Brain microvascular endothelial cell (primary cell): ENCODE data around the gene SDK2.
A peak's percentile ranks its signal among the peaks of the same experiment; 100 is the strongest.

Source experiments
- DNase-seq: peaks from one replicate; pipeline ENCODE4 v3.0.0-alpha.2; 2020
- H3K27ac ChIP-seq: fragments of 250-450 bp; sonication (Bioruptor Pico); 2 replicates; pipeline ENCODE4 v1.5.1; 2020; ENCODE audit warnings: mild to moderate bottlenecking, moderate library complexity
- H3K27me3 ChIP-seq: fragments of 250-450 bp; sonication (Bioruptor Pico); replicated peaks from 2 replicates; pipeline ENCODE4 v1.5.1; 2020; ENCODE audit warnings: mild to moderate bottlenecking
- H3K36me3 ChIP-seq: fragments of 250-450 bp; sonication (Bioruptor Pico); replicated peaks from 2 replicates; pipeline ENCODE4 v1.5.1; 2020; ENCODE audit warnings: mild to moderate bottlenecking
- H3K4me3 ChIP-seq: 2 replicates; pipeline ENCODE4 v1.5.1; 2011; ENCODE audit warnings: low read depth, mild to moderate bottlenecking, control low read depth, low read length, moderate library complexity
- CTCF ChIP-seq: IDR thresholded peaks from 2 replicates; pipeline ENCODE4 v1.5.1; 2011; ENCODE audit warnings: low read depth, mild to moderate bottlenecking, moderate library complexity, low read length, control low read depth, inconsistent platforms; ENCODE audit errors: missing control alignments
- in situ Hi-C: cut with HindIII; loops from 2 replicates; pipeline ENCODE4 v1.10.0; 2017; ENCODE audit warnings: low sequenced_read_pairs, low pct_ligation_motif_present

The SDK2 gene

GRCh38 chr17:73340093-73340596 lies 304.1 kb downstream of the SDK2 start:
- DNase-seq, result peak; percentile 90
- no peaks in the 10 kb centered on the region for H3K36me3 ChIP-seq
- TF ChIP-seq CTCF, result peak; percentile 61
- no peaks in the 10 kb centered on the region for H3K27me3 ChIP-seq
- peak overlapping the region; percentile 81 for H3K27ac ChIP-seq
- H3K4me3 ChIP-seq, result no peak overlapping the region
- in situ Hi-C loops, result no loop called here

- in situ Hi-C loops, result no loop called here
- H3K36me3 ChIP-seq, result no peaks in the 10 kb centered on the region
- H3K4me3 ChIP-seq, result no peak overlapping the region
- TF ChIP-seq CTCF, result no peak
- peak overlapping the region; percentile 65 for H3K27ac ChIP-seq
- no peaks in the 10 kb centered on the region for H3K27me3 ChIP-seq
- DNase-seq, result no peak
Measured at GRCh38 chr17:73338566-73339197, 305.6 kb downstream of the SDK2 start.

DNA sequence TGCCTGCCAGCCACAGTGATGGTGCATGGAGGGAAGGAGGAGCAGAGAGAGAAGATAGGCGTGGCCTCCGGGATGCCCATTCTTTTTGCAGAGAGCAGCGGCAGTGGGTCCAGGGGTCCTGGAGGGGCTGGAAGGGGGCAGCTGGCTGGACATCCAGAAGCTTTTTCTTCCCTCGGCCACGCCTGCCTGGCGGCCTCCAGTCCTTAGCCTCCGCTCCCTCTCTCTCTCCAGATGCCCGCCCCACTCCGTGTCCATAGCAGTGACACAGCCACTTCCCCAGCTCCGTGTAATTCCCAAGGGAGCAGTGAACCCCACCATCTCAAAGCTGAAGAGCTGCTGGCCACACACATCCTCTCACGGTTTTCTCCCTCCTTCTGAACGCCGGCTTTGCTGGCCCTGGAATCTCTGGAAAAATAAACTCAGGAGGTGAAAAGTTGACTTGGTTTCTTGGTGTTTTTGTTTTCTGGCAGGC lies 306.2 kb downstream of the SDK2 start:
- in situ Hi-C loops, result no loop called here
- no peak for TF ChIP-seq CTCF
- Histone ChIP-seq H3K4me3 (peak overlapping the region; percentile 30), H3K36me3 (no peaks in the 10 kb centered on the region), H3K27ac (peak overlapping the region; percentile 65), H3K27me3 (no peaks in the 10 kb centered on the region)
- peak; percentile 49 for DNase-seq

DNA sequence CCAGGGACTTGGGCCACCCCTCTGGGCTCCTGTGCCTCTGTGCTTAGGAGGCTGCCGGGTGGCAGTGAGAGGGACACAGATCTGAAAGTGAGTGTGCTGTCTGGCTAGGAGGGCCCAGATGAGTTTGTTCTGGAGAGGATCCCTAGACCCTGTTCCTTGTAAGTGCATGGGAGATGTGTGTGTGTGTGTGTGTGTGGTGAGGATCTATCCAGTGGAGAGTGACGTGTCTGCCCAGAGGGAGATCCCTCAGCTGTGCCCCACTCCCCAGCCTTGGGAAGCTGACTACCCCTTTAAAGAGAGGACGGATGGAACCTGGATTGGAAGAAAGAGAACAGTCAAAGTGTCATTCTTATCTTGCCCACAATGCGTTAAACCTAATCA lies 306.9 kb downstream of the SDK2 start:
- no peak for DNase-seq
- no peak overlapping the region for H3K4me3 ChIP-seq
- no peak overlapping the region for H3K27ac ChIP-seq
- no peaks in the 10 kb centered on the region for H3K27me3 ChIP-seq
- in situ Hi-C loops, result no loop called here
- no peak for TF ChIP-seq CTCF
- H3K36me3 ChIP-seq, result no peaks in the 10 kb centered on the region

DNA sequence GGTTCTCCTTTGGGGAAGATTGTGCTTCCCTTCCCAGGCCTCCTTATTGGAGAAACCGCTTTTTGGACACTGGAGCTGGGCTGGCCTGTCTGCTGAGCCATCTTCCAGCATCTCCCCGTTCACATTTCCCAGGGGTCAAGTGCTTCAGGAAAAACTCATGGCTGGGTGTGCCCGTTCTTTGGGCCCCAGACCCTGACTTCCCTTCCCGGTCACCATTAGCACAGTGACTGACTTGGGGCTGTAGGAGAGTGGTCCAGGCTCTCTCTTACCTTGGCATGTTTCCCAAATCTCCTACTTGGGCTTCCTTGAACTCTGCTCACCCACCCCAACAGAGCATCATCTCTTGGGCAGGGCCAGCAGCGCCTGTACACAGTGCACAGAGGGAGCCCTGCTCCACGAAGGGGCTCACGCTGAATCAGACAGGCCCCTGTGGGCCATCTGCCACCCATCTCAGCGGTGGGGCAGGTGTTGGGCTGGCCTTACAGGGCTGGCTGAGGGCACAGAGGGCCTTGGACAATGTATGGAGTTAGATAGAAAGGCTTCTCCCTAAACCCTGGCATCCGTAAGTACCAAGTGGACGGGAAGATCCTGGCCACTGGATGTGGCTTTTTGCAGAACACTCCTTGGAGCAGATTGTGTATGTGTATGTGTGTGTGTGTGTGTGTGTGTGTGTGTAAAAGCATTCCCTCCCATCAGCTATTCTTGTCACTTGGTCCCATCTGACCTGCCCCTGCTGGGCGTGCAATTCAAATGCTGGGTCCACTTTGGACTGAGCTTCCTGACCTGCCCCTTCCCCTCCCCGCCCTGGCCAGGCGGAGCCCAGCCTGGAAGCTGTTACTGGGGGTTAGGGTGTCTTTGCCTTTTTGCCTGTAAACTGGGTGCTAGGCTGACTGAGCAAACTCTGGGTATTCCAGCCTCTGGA lies 307.6 kb downstream of the SDK2 start:
- TF ChIP-seq CTCF, result no peak
- in situ Hi-C loops, result no loop called here
- H3K27me3 ChIP-seq, result no peaks in the 10 kb centered on the region
- no peak for DNase-seq
- H3K4me3 ChIP-seq, result no peak overlapping the region
- H3K36me3 ChIP-seq, result no peaks in the 10 kb centered on the region
- H3K27ac ChIP-seq, result no peak overlapping the region
